Adrenal gland (tissue), 12 donors: ENCODE measurements around the gene ZBTB26. TPM values are rescaled to one million over a fixed set of nuclear protein-coding genes. Genes with fewer than 3 reads are reported as not detected.

ENCODE experiments used
- DNase-seq, 7 donors: peaks; one replicate each; pipeline ENCODE4 v3.0.0-alpha.2; 2019 to 2020
- H3K27ac ChIP-seq, 5 donors: fragments of 200-600 bp; sonication (generic) in 4 of 5; 1 replicate in 3 of 5; 2 replicates in 2 of 5; pipeline versions ENCODE4 v1.5.1 to v1.8.0; 2016 to 2020; ENCODE audit warnings: mild to moderate bottlenecking in 1 of 5
- H3K27me3 ChIP-seq: fragments of 200-600 bp; 2 replicates; pipeline ENCODE4 v1.8.0; 2021
- H3K36me3 ChIP-seq, 2 donors: fragments of 200-600 bp; replicated peaks in 1 of 2; 1 replicate in 1 of 2; 2 replicates in 1 of 2; pipeline versions ENCODE4 v1.5.1 to v1.8.0; 2018 to 2022
- H3K4me1 ChIP-seq, 2 donors: fragments of 200-600 bp; replicated peaks in 1 of 2; 1 replicate in 1 of 2; 2 replicates in 1 of 2; pipeline versions ENCODE4 v1.5.1 to v1.8.0; 2018 to 2021
- H3K4me3 ChIP-seq, 4 donors: fragments of 200-600 bp; sonication (generic) in 3 of 4; one replicate each; pipeline ENCODE4 v1.5.1; 2016 to 2018
- H3K9me3 ChIP-seq, 3 donors: fragments of 200-600 bp; sonication (generic) in 1 of 3; replicated peaks in 1 of 3; 1 replicate in 2 of 3; 2 replicates in 1 of 3; pipeline versions ENCODE4 v1.5.1 to v1.8.0; 2016 to 2021
- POLR2A ChIP-seq, 2 donors: fragments of 450-650 bp; IDR thresholded peaks; one replicate each; pipeline ENCODE4 v1.6.1; 2017; ENCODE audit warnings: antibody characterized with exemption in 2 of 2, mild to moderate bottlenecking in 2 of 2, moderate library complexity in 1 of 2
- WGBS, 4 donors: extraction: QIAGEN DNeasy Blood & Tissue Kit in 2 of 4; methylation state at CpG; one replicate each; pipeline versions ENCODE4 v1.1.5 to v1.1.7; 2013 to 2017; 5-methylcytosine and 5-hydroxymethylcytosine counted together
- intact Hi-C, 2 donors: fragments of 100-400 bp; cut with DNase I; formaldehyde crosslinking; loops; one replicate each; pipeline versions ENCODE4 v1.14.1 to v1.15.0; 2022 to 2023
- polyA plus RNA-seq, 3 donors: library from polyadenylated mRNA; stranded (reverse); fragments of 200-250 nt in 2 of 3; fragments of 350-450 nt in 1 of 3; fragmentation: Illumina TruSeq in 1 of 3; extraction: RNeasy Lipid Tissue Mini Kit (QIAGEN cat#74804) in 1 of 3; gene quantifications; one replicate each; pipeline ENCODE4 v1.2.3, GENCODE V29; 2013 to 2014
- total RNA-seq, 9 donors: library from RNA; depleted of rRNA in 4 of 9; stranded (reverse); fragments of >200 nt in 4 of 9; fragments of 120-200 nt in 1 of 9; fragmentation: NEBNext Ultra II Directional in 1 of 9; extraction: Animal tissue kit (Norgen Biotek cat#: 25700) in 1 of 9; gene quantifications; one replicate each; pipeline versions ENCODE4 v1.1.0 to v1.2.4, GENCODE V29; 2013 to 2023
- TF ChIP-seq, protein P1 (sequence below), 6 experiments: fragments of 450-650 bp in 4 of 6; fragments of 200-600 bp in 2 of 6; sonication (generic) in 1 of 6; IDR thresholded peaks; 1 replicate in 5 of 6; 2 replicates in 1 of 6; pipeline versions ENCODE4 v1.5.1 to v1.8.0; 2016 to 2021; ENCODE audit warnings: antibody characterized with exemption in 6 of 6, mild to moderate bottlenecking in 2 of 6, moderate library complexity in 1 of 6
- donor health status: healthy with polysubstance abuse.
- donor health status: Bipolar disorder and iron deficiency.
- donor health status: DM: yes; HTN: yes; CAD: no.
- donor health status: DM: no; HTN: no; CAD: no.
- donor health status: DM: no; HTN: no; CAD: no.
- donor health status: DM: yes; HTN: yes; CAD: no.

ZBTB26 gene
- total and polyA plus RNA-seq, 12 donors = 1.6 to 7.4 (median 4.4) TPM

- 88 to 100% (median 96%) methylated on average over 1 of the region's 1 CpG for WGBS, 4 donors
- intact Hi-C loops = no loop called here
- no peaks in the 10 kb centered on the region for H3K4me1 ChIP-seq
- peaks cover 0 to 4% (median 0%) of the 10 kb centered on the region in 3 donors for H3K9me3 ChIP-seq
- H3K27me3 ChIP-seq = no peaks in the 10 kb centered on the region
- DNase-seq = no peak
- no peak overlapping the region for H3K27ac ChIP-seq
- TF ChIP-seq, protein P1, sequence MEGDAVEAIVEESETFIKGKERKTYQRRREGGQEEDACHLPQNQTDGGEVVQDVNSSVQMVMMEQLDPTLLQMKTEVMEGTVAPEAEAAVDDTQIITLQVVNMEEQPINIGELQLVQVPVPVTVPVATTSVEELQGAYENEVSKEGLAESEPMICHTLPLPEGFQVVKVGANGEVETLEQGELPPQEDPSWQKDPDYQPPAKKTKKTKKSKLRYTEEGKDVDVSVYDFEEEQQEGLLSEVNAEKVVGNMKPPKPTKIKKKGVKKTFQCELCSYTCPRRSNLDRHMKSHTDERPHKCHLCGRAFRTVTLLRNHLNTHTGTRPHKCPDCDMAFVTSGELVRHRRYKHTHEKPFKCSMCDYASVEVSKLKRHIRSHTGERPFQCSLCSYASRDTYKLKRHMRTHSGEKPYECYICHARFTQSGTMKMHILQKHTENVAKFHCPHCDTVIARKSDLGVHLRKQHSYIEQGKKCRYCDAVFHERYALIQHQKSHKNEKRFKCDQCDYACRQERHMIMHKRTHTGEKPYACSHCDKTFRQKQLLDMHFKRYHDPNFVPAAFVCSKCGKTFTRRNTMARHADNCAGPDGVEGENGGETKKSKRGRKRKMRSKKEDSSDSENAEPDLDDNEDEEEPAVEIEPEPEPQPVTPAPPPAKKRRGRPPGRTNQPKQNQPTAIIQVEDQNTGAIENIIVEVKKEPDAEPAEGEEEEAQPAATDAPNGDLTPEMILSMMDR (IDR thresholded peaks at IDR 0.05) = no peak
- no peak for TF ChIP-seq POLR2A (IDR thresholded peaks at IDR 0.05)
- H3K36me3 ChIP-seq = peaks cover 0 to 5% of the 10 kb centered on the region in 2 donors
- H3K4me3 ChIP-seq = no peak overlapping the region
Observed at GRCh38 chr9:122961139-122961538, 29.8 kb upstream of the ZBTB26 start.

DNA sequence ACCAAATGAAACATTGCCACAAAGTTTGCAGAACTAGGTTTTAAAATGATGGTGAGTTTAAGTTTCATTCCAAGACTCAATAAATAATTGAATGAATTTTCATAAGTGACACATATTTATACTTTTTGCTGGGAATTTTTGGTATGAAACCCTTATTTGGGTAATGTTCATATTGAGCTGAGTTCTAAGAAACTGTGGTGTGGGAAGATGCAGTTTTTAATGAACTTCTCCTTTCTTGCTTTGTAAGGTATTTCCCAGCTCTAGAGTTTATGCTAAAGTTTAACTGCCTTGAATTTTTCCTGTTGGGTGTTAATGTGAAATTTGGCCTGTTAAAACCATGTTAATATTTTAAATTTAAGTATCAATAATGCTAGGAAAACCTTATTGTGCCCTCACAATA lies 24.6 kb upstream of the ZBTB26 start:
- H3K36me3 ChIP-seq = peaks cover 0 to 5% of the 10 kb centered on the region in 2 donors
- no peak overlapping the region for H3K27ac ChIP-seq
- no peak overlapping the region for H3K4me3 ChIP-seq
- no peak for TF ChIP-seq POLR2A (IDR thresholded peaks at IDR 0.05)
- TF ChIP-seq, protein P1 (IDR thresholded peaks at IDR 0.05) = no peak
- no peaks in the 10 kb centered on the region for H3K27me3 ChIP-seq
- DNase-seq = no peak
- peaks cover 10 to 15% of the 10 kb centered on the region in 2 donors for H3K4me1 ChIP-seq
- intact Hi-C loops = no loop called here
- H3K9me3 ChIP-seq = peaks cover 0 to 3% (median 0%) of the 10 kb centered on the region in 3 donors

- Histone ChIP-seq H3K9me3 (no peaks in the 10 kb centered on the region), H3K4me1 (peaks cover 21 to 22% of the 10 kb centered on the region in 2 donors), H3K27me3 (no peaks in the 10 kb centered on the region), H3K4me3 (no peak overlapping the region), H3K36me3 (no peaks in the 10 kb centered on the region), H3K27ac (no peak overlapping the region)
- no peak for TF ChIP-seq POLR2A (IDR thresholded peaks at IDR 0.05)
- TF ChIP-seq, protein P1 (IDR thresholded peaks at IDR 0.05) = no peak
- no peak for DNase-seq
- intact Hi-C loops = no loop called here
Observed at GRCh38 chr9:122954253-122954691, 23.0 kb upstream of the ZBTB26 start.

DNA sequence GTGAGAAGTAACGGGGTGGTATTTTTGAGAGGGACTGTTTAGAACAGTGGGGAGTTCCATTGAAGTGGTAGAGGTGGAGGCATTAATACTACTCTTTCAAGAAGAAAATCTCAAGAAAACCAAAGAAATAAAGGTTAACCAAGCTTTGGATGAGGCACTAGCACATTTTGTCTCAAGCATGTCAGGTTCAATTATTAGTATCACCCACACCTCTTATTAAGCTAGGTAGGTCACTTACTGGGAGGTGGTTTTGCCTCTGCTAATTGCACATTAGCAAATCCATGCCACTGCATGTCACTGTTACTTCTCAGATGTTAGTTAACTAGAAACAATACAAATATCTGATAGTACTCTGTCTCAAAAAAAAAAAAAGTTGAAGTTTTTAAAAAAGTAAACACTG lies 19.7 kb upstream of the ZBTB26 start:
- no peaks in the 10 kb centered on the region for H3K36me3 ChIP-seq
- peaks cover 21 to 22% of the 10 kb centered on the region in 2 donors for H3K4me1 ChIP-seq
- no peak overlapping the region for H3K4me3 ChIP-seq
- no peaks in the 10 kb centered on the region for H3K9me3 ChIP-seq
- WGBS, 4 donors = 87 to 100% (median 94%) methylated on average over 1 of the region's 1 CpG
- no peaks in the 10 kb centered on the region for H3K27me3 ChIP-seq
- no peak for DNase-seq
- TF ChIP-seq, protein P1 (IDR thresholded peaks at IDR 0.05) = no peak
- TF ChIP-seq POLR2A (IDR thresholded peaks at IDR 0.05) = no peak
- no peak overlapping the region for H3K27ac ChIP-seq
- intact Hi-C loops = no loop called here
